IPS DF 6.9 (cell line): ENCODE data around the gene STX10.

ENCODE experiments used
- DNase-seq: peaks from one replicate; pipeline ENCODE4 v3.0.0-alpha.2; 2013; ENCODE audit warnings: low read depth, low spot score
- H3K27ac ChIP-seq: one replicate; pipeline ENCODE4 v1.5.1; 2013; ENCODE audit warnings: low read length, control low read depth
- H3K27me3 ChIP-seq: 2 replicates; pipeline ENCODE4 v1.6.1; 2013; ENCODE audit warnings: mild to moderate bottlenecking, low read length; ENCODE audit not compliant: control insufficient read depth, insufficient read depth
- H3K36me3 ChIP-seq: 2 replicates; pipeline ENCODE4 v1.6.1; 2013; ENCODE audit warnings: low read length; ENCODE audit not compliant: control insufficient read depth, insufficient read depth
- H3K4me1 ChIP-seq: 2 replicates; pipeline ENCODE4 v1.6.1; 2013; ENCODE audit warnings: low read length; ENCODE audit not compliant: control insufficient read depth, insufficient read depth
- H3K4me3 ChIP-seq: 2 replicates; pipeline ENCODE4 v1.5.1; 2013; ENCODE audit warnings: mild to moderate bottlenecking, low read length
- H3K9me3 ChIP-seq: 2 replicates; pipeline ENCODE4 v1.6.1; 2013; ENCODE audit warnings: low read length, inconsistent platforms; ENCODE audit not compliant: control insufficient read depth, insufficient read depth
- WGBS: extraction: QIAGEN DNeasy Blood & Tissue Kit; methylation state at CpG from one replicate; pipeline ENCODE4 v1.1.7; 2013; ENCODE audit warnings: mixed read lengths, missing lambda C conversion rate; ENCODE audit not compliant: insufficient read length, insufficient coverage; 5-methylcytosine and 5-hydroxymethylcytosine counted together

The STX10 gene

DNA sequence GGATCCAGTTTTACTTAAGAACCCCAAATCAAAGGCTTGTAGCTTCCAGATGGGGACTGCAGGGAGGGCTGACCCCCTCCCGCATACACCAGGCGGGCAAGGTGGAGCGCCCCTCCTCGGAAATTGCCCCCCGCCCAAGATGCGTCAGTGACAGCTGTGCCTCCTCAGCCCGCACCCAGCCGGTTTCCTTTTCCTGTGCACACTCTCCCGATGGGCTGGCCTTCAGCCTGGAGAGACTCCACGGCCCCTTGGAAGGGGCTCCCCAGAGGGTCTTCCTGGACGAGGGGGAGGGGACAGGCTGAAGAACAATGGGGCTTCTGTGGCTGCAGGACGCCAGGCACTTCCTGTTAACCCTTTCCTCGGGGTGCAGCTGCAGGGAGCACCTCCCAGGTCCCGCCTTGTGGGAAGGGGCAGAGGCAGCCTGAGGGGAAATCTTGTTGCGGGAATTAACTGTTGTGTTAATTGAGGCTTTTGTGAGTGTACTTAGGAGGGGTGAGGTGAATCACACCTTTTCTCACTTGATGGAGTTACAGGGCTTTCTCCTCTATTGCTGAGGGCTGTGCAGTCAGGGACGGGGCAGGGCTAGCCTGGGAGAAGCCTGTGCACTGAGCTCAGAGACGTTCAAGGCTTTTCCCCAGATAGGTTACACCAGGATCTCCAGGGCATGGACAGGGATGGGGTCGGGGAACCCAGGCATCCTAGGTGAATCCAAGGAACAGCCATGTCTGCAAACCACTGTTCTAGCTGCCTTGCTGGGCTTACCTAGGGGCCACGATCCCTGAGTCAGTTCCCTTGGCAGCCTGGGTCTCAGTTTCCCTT is 14.4 kb upstream of the STX10 start:
- no peaks in the 10 kb centered on the region for H3K9me3 ChIP-seq
- no peaks in the 10 kb centered on the region for H3K27me3 ChIP-seq
- H3K4me3 ChIP-seq = peak overlapping the region; percentile 18; the same call in 1 of the 2 replicates
- no peaks in the 10 kb centered on the region for H3K36me3 ChIP-seq
- peak overlapping the region; percentile 98 for H3K27ac ChIP-seq
- no peak for DNase-seq
- peaks cover 7% of the 10 kb centered on the region for H3K4me1 ChIP-seq
- no CpG with 5 or more reads among the region's 19 CpGs for WGBS

GRCh38 chr19:13163609-13164342 is 13.6 kb upstream of the STX10 start:
- DNase-seq = no peak
- H3K27ac ChIP-seq = peak overlapping the region; percentile 86
- H3K36me3 ChIP-seq = no peaks in the 10 kb centered on the region
- peak overlapping the region; percentile 19; the same call in 1 of the 2 replicates for H3K4me3 ChIP-seq
- WGBS = no CpG with 5 or more reads among the region's 20 CpGs
- no peaks in the 10 kb centered on the region for H3K9me3 ChIP-seq
- peaks cover 6% of the 10 kb centered on the region for H3K4me1 ChIP-seq
- H3K27me3 ChIP-seq = no peaks in the 10 kb centered on the region

DNA sequence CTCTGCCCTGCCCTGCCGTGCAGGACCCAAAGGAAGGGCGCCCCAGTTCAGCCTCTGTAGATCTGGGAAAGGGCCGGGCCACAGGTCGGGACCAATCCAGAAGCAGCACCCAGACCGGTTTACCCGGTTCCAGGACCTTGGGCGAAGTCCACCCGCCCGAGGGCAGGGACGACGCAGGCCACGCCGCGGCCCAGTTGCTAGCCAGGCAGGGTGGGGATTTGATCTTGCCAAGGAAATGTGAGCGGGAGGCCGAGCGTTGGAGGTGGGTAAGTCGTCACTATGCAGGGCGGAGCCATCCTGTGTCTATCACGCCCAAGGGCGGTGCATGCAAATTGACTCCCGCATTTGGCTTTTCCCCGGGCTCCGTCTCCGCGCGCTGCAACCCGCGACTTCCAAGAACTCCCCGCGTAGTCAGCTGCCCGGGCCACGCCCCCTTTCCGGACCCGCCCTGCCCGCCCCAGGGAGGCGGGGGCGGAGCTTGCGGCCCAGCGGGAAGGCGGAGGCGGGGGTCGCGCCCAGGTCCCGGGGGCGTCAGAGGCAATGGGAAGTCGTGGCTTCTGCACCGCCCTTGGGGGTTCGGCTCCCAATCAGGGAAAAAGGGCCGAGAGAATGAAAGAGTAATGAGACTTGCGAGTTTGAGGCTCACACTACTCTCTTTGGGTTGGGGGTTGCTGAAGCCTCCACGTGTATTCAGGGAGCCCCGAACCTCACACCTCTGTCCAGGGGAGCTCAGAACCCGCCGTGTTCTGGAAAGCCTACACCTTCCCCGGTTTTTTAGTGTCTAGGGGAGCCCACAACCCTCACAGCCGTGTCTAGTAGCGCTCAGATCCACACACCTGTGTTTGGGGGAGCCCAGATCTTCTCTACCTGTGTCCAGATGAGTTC is 12.8 kb upstream of the STX10 start:
- no CpG with 5 or more reads among the region's 58 CpGs for WGBS
- peak overlapping the region; percentile 20; the same call in 1 of the 2 replicates for H3K4me3 ChIP-seq
- no peaks in the 10 kb centered on the region for H3K9me3 ChIP-seq
- DNase-seq = peak; percentile 99
- H3K36me3 ChIP-seq = no peaks in the 10 kb centered on the region
- H3K4me1 ChIP-seq = peaks cover 6% of the 10 kb centered on the region
- H3K27ac ChIP-seq = peak overlapping the region; percentile 86
- H3K27me3 ChIP-seq = no peaks in the 10 kb centered on the region

DNA sequence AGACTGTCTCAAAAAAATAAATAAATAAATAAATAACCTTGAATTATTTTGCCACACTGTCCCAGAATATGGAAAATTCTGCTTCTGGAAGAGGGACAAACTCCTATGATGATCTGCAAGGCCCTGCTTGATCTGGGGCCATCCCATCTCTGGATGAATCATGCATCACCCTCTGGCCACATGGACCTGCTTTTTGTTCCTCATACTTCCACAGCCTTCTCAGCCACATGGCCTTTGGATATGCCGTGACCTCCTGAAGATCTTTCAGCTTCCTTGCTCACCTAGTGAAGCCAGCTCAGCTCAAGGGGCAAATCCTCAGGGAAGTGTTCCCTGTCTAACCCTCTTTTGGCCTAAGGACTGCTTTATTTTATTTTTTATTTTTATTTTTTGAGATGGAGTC is 10.4 kb upstream of the STX10 start:
- Histone ChIP-seq H3K27me3 (no peaks in the 10 kb centered on the region), H3K36me3 (no peaks in the 10 kb centered on the region), H3K4me1 (peaks cover 8% of the 10 kb centered on the region), H3K4me3 (no peak overlapping the region), H3K27ac (no peak overlapping the region), H3K9me3 (no peaks in the 10 kb centered on the region)
- no CpG with 5 or more reads among the region's 1 CpG for WGBS
- DNase-seq = no peak

GRCh38 chr19:13159713-13160112 is 9.5 kb upstream of the STX10 start:
- H3K4me3 ChIP-seq = no peak overlapping the region
- H3K27me3 ChIP-seq = no peaks in the 10 kb centered on the region
- no peaks in the 10 kb centered on the region for H3K9me3 ChIP-seq
- H3K27ac ChIP-seq = no peak overlapping the region
- H3K36me3 ChIP-seq = no peaks in the 10 kb centered on the region
- no peak for DNase-seq
- whole genome bisulfite sequencing = no CpG with 5 or more reads among the region's 3 CpGs
- H3K4me1 ChIP-seq = peaks cover 5% of the 10 kb centered on the region

GRCh38 chr19:13155472-13156359 is 5.5 kb upstream of the STX10 start:
- Histone ChIP-seq H3K36me3 (peaks cover 3% of the 10 kb centered on the region), H3K27ac (no peak overlapping the region), H3K9me3 (no peaks in the 10 kb centered on the region), H3K27me3 (no peaks in the 10 kb centered on the region), H3K4me3 (peak overlapping the region; percentile 75; the same call in 1 of the 2 replicates), H3K4me1 (peaks cover 2% of the 10 kb centered on the region)
- no peak for DNase-seq
- no CpG with 5 or more reads among the region's 55 CpGs for WGBS

- Histone ChIP-seq H3K4me3 (peak overlapping the region; percentile 75; the same call in 1 of the 2 replicates), H3K27me3 (no peaks in the 10 kb centered on the region), H3K27ac (no peak overlapping the region), H3K9me3 (no peaks in the 10 kb centered on the region), H3K4me1 (peaks cover 2% of the 10 kb centered on the region), H3K36me3 (peaks cover 3% of the 10 kb centered on the region)
- no CpG with 5 or more reads among the region's 24 CpGs for WGBS
- no peak for DNase-seq
Measured at GRCh38 chr19:13154911-13155471, 4.8 kb upstream of the STX10 start.

- H3K9me3 ChIP-seq = no peaks in the 10 kb centered on the region
- no peaks in the 10 kb centered on the region for H3K27me3 ChIP-seq
- DNase-seq = no peak
- no CpG with 5 or more reads among the region's 21 CpGs for WGBS
- H3K4me1 ChIP-seq = peaks cover 2% of the 10 kb centered on the region
- peak overlapping the region; percentile 75 for H3K4me3 ChIP-seq
- H3K36me3 ChIP-seq = peaks cover 3% of the 10 kb centered on the region
- peak overlapping the region; percentile 12 for H3K27ac ChIP-seq
Measured at GRCh38 chr19:13154241-13154778, 4.1 kb upstream of the STX10 start.

- no peak for DNase-seq
- WGBS = no CpG with 5 or more reads among the region's 69 CpGs
Measured at GRCh38 chr19:13153569-13154240, 3.5 kb upstream of the STX10 start.

More at GRCh38 chr19:13153569-13154240, 3.5 kb upstream of the STX10 start:
- Histone ChIP-seq H3K4me3 (peak overlapping the region; percentile 75), H3K27me3 (no peaks in the 10 kb centered on the region), H3K36me3 (peaks cover 3% of the 10 kb centered on the region), H3K9me3 (no peaks in the 10 kb centered on the region), H3K4me1 (peaks cover 2% of the 10 kb centered on the region), H3K27ac (peak overlapping the region; percentile 12)
